ENCODE data around the gene COL18A1.
"Not testable (repeated sequence)": the region's sequence is repeated elsewhere in the genome, so short reads cannot be mapped to it uniquely, and the experiment has no call there.

The COL18A1 gene

DNA sequence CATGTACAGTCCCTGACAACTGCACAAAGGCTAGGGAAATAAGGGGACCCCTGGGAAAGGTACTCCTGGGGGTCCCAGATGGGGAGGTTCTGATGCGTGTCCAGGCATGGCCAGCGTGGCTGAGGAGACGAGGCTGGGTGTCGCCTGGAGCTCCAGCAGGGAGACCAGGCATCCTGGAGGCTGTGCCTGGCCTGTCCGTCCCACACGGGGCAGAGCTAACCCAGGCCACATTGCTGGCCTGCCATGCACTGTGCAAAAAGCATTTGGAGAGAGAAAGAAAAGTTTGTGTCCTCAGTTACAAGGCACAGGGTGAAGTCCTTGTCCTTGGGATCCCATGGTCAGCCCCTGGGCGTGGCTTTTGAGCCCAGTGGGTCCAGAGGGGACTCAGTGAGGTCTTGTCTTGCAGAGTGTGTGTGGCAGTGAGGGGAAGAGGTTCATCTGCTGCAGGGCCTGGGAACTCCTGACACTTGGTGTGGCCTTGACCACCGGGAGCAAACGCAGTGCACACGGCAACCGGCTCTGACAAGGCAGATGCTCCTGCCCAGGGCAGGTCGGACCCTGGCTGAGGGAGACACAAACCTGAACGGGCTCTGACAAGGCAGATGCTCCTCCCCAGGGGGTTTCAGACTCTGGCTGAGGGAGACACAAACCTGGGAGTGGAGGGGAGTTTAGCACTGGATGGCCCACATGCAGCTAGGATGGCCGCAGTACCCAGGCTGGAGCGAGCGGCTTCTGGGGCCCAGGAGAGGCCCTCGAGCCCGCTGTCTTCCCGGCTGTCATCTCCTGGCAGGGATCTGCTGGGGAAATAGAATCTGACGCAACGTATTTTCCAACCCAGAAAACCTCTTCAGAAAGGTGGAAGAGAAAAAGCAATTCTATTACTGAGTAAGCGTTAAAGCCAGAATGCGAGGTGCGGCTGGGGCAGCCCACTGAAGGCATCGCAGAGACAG, 37.3 kb upstream of the COL18A1 start:
- DNase-seq: no peak

DNA sequence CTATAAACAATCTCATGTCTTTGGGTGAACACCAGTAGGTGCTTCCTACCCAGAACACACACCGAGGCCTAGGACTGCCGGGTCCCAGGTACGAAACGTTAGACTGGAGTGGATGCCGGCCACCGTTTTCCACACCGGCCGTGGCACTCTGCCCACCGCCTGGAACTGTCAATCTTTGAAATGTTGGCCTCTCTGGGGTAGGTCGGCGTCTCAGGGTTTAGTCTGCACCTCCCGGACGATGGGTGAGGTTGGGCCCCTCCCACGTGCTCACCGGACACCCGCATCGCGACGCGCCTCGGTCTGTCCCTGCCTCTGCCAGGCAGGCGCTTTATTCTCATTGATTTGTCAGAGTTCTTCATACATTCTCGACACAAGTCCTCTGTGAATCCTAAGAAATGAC, 35.9 kb upstream of the COL18A1 start:
- not testable (repeated sequence) for DNase-seq

DNA sequence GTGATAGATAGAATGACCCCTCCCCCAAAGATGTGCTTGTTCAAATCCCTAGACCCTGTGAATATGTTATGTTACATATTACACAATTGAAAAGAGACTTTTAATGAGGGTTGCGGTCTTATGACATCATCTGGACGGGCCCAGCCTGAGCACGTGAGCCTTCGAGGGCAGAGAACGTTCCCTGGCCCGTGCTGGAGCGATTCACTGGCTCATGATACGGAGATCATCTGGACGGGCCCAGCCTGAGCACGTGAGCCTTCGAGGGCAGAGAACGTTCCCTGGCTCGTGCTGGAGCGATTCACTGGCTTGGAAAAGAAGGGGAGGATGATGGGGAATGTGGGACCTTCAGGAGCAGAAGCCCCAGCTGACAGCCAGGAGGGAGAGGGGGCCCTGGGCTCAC, 34.4 kb upstream of the COL18A1 start:
- DNase-seq: no peak

DNA sequence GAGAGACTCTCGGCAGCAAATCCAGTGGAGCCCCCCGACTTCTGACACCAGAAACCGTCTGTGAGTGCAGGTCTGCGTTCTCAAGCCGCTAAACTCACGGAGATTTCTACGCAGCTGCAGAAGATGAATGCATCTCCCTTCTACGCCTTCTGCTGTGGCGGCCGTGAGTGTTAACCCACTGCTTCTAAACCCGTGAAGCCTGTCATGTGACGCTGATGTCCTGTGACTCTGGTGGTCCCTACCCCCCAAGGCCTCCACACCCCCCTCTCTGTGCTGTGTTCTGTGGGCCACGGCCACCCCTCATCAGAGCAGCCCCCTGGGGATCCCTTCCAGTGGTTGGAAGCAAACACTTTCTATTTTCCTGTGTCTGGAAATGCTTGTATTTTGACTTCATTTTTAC, 33.9 kb upstream of the COL18A1 start:
- DNase-seq: no peak

DNA sequence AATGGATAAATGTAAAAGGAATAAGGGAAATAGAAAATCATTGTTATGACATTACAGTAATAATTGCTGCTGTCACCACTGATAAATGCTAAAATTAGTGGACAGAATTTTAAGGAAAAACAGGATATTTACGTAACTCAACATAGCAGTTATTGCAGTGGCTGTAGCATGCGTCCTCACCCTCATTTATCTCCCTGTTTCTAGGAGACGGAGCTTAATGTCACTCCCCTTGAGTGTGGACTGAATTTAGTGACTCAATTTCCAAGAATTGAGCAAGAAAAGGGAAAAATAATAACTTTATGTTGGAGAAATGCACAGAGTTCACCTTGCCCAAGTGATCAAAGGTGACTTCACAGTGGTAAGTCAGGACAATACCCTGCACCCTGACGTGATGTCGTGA, 33.3 kb upstream of the COL18A1 start:
- no peak for DNase-seq

DNA sequence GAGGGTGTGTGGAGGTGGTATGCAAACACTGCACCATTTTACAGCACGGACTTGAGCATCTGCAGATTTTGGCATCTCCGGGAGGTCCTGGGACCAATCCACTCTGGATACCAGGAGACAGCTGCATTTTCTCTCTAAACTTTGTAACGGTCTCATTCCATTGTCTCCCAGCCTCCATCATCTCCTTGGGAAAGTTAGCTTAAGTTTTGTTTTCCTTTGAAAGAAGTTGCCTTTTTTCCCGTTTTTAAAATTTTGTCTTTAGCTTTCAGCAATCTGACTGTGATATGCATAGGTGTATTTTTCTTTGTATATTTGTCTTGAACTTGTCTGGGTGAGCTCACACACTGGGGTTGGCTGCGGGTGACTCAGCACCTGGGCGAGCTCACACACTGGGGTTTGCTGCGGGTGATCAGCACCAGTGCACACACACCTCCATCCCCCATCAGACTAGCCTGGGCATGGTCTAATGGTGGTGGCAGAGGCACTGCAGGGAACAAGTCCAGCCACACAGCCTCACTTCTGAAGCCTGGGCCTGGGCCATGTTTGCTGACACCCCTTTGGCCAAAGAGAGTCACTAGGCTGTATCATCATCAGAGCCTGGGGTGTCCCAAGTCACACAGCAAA, 32.1 kb upstream of the COL18A1 start:
- DNase-seq: no peak

DNA sequence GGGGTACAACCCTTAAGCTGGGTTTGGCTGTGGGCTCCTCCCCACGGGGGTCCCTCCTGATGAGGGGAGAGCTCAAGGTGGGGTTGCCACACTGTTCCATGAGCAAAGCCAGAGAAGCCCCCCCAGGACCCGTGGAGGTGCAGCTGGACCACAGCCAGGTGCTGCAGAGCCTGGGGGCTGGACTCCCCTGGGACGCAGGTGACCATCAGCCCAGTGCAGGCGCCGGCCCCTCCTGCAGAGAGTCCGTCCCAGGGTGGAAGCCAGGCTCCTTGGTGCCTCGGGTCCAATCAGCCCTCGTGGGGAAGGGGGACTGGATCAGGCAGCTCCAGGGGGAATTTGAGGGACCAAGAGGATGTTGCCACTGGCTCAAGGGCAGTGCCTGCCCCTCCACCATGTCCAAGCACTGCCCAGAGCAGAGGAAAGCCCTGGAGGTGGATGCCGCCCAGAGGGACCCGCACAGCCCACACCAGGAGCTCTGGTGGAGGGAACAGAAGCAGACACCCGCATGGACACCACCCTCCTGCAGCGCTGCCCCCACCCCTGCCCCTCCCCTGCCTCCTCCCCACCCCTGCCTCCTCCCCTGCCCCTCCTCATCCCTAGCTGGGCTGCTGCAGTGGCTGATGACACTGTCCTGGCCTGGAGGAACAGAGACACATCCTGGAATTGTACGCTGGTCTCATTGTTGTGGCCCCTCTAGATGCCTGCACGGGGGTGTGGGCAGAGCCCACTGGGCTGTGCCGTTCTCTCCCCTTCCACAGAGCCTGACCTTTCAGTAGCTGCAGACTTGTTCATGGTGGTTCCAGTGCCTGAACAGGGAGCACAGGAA, 30.8 kb upstream of the COL18A1 start:
- DNase-seq: no peak

DNA sequence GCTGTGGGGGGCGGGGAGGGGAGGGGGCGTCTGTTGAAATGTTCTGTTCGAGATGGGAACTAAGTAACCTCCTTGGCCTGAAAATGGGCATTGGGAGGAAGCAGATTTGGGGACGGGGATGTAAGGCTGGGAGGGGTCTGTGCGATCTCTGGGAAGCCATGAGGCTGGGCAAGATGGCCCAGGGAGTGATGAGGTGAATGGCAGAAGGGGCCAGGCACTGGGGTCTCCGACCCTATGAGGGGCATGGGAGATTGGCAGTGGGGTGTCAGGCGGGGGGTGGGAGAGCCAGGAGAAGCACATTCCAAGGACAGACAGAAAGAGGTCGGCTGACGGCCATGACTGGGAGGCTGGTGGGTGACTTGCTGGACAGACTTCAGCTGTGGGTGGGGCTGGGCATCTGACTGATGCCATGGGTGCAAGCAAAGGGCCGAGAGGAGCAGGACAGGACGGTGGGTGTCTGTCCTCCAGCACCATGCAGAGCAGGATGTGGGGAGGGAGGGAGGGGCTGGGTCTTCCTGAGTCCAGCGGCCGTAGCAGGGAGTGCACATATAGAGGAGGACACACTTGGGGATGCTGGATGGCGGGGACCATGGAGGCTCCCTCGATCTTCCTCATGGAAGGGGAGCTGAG, 30.0 kb upstream of the COL18A1 start:
- no peak for DNase-seq

DNA sequence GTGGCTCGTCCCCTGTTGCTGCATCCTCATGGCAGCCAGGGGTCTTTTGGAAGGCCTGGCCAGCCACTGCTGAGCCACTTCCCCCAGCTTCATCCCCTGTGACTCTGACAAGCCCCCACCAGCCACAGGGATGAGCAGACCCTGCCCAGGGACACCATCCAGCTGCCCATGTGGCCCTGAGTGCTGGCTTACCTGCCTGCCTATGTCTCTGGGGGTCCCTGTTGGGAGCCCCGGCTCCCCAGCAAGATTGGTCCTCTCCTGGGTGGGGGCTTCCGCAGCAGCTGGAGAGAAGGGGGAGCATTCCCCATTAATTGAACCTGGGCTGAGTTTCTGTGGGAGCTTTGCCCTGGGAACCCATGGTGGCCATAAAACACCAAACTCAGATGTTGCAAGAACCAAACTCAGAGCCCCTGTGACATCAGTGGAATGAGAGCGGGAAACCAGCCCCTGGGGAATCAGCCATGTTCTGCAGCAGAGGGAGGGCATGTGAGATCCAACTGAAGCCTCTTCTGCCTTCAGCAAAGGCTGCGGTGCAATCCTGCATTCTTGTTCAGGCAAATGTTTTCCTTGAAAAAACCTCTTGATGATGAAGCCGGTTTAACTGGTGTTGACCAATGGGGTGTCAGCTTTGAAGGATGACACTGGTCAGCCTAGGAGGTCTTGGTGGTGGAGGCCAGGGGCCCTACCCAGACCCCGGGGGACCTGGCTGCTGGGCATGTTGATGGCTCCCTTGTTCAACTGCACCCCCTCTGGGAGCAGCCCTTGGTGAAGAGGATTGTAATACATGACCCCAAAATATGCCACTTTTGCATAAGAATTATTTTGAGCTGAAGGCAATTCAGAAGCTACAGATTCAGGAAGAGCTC, 28.3 kb upstream of the COL18A1 start:
- no peak for DNase-seq

DNA sequence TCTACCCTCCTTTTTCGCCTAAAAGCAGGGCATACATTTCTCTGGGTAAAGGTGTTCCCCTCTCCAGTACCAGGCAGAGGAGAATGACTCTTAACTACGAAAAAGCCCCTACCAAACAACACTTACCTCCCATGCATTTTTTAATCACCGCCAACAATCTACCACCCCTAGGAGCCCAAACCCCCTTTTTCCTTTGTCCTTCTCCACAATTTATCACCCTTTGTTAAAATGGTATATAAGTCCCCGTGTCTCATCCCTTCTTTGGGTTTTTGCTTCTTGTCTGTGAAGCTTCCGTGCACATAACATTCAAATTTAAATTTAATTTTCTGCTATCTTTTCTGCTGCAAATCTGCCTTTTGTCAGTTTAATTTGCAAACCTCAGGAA, 27.6 kb upstream of the COL18A1 start:
- no peak for DNase-seq

DNA sequence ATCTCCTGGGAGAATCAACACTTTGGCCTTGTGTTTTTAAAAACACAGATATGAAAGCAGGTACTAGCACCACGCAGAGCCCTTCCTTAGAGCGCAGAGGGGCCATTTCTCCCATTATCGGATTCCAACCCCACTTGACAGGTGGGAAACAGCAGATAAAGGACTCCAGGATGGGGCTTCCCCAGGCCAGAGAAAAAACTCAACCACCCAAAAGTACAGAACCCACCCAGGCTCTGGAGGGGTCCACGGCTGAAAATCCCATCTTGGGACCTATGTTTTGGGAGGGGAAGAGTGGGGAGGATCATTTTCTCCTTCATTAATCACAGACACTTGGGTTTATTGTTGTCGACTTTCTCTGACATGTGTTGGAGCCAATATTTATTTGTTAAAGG, 27.1 kb upstream of the COL18A1 start:
- DNase-seq: no peak

DNA sequence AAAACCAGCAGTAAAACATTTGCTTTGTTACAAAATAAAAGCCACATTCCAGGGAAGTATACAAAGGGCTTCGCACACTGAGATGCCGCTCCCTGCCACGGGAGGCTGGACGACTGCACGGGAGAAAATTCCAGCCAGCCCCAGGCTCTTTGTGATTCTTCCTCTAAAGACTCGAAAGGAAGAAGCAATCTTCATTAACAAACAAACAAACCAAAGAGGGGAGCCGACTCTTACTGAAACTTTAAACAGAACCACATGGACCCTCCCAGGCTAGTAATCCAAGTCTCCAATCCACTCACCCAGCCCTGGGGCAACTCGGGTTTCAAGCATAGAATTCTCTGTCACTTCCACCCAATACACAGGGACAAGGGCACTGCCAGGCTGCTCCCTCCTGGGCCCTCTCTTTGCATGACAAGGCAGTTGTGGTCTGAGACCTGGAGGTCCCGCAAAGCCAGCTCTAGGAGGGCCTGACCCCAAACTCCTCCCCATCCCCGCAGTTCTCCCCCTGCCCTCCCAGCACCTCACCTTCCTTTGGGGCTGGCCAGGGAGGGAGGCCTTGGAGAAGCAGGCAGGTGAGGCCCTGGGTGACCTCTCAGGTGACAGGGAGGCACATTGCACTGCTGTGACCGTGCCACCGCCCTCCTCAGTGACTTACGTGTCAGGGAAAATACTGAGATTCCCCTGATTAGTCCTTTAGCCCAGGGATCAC, 26.6 kb upstream of the COL18A1 start:
- DNase-seq: no peak

DNA sequence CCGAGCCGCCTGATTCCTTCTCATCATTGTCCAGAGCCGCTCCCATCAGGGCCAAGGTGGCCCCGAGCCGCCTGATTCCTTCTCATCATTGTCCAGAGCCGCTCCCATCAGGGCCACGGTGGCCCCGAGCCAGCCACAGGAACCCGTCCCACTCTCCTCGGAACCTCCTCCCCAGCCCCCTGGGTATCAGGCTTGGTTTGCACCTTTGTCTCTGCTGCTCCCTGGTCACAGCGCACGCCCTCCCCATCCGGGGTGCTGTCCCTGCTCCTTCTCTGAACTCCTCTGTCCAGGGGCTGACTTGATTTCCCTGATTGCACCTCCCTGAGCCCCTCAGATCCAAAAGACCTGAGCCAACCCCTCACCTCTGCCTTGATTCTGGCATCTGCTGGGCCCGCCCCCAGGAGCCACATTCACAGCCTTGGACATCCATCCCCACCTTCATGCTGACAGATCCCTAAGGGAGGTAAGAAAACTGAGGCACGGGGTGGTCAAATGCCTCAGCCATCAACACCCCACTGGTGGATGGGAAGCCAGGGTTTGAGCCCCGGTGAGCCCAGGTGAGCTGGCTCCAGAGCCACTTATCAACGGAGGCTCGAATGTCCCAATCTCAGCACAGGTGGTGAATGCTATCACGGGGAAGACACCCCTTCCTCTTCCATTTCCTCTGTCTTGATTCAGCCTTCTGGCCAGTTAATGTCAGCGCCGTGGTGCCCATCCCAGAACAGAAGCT, 25.6 kb upstream of the COL18A1 start:
- DNase-seq: no peak

DNA sequence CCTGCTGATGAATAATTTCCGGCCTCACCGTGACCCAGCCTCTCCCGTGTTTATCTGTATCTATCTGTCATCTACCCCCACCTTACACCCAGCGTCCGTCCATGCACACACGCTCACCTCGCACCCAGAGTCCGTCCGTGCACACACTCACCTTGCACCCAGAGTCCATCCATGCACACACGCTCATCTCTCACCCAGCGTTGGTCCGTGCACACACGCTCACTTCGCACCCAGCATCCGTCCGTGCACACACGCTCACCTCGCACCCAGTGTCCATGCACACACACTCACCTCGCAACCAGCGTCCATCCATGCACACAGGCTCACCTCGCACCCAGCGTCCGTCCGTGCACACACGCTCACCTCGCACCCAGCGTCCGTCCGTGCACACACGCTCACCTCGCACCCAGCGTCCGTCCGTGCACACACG, 25.0 kb upstream of the COL18A1 start:
- no peak for DNase-seq

DNA sequence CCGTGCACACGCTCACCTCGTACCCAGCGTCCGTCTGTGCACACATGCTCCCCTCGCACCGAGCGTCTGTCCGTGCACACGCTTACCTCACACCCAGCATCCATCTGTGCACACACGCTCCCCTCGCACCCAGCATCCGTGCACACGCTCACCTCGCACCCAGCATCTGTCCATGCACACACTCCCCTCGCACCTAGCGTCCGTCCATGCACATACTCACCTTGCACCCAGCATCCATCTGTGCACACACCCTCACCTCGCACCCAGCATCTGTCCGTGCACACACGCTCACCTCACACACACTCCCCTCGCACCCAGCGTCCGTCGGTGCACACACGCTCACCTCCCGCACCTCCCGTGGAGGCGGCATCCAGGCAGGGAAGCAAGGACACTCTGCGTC, 24.4 kb upstream of the COL18A1 start:
- DNase-seq: no peak

DNA sequence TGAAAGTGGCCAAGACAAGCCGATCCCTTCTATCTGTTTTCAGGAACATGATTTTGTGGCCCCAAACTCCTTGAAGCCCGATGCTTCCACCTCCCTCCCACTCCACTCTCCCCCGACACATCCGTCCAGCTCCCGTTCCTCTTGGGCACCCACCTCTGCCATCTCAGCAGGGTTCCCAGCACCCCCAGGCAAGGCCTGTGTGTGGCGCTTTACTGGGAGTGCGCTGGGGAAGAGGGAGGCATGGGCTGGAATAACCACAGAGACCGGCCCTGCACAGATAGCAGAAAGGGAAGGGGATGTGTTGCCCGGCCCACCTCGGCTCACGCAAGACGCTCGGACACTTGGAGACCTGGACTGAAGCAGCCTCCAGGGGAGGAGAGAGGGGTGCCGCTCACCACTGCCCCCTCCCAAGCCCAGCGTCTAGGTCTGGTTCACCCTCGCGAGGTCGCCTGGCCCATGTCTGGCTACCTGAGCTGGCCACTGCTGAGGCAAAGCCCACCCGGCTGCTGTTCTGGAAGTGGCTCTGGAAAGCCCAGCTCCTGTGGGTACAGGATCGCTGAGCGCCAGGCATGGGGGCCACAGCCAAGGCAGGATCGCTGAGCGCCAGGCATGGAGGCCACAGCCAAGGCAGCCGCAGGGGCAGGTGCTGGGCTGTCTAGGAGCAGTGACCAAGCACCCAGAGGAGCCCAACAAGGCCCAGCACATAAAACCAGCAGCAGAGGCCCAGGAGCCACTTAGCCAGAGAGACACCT, 23.8 kb upstream of the COL18A1 start:
- DNase-seq: no peak

DNA sequence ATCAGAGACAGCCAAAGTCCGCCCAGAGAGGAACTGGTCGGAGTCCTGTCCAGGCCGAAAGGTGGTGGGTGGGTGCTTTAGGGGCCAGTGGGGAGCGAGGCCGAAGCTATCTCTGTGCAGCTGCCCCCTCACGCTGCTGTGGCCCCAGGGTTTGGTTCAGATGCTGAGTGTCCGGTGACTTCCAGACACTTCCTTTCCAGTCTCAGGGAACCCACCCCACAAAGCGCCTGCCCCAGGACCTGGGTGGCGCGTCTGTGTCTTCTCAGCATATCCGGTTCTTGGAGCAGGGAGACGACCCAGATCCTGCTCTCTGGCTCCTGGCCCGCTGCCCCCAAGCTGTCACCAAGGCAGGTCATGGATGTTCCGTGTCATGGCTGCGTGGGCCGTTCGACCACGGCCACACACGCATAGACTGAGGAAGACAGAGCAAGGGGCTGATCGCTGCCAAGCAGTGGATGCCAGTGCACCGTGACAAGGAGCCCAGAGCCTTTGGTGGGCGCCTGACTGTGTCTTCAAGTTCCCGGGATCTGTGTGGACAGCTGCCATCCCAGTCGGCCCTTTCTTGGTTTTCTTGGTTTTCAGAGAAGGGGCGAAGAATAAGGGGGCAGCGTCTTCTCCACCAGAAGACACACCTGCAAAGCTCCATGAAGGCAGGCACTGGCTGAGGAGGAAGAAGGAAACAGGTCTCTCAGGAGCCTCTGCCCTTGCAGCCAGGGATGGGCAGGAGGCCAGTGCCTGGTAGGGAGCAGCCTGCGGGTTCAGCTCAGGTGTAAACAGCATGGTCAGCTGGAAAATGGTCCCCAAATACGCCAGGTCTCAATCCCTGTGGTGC, 22.9 kb upstream of the COL18A1 start:
- DNase-seq: no peak

DNA sequence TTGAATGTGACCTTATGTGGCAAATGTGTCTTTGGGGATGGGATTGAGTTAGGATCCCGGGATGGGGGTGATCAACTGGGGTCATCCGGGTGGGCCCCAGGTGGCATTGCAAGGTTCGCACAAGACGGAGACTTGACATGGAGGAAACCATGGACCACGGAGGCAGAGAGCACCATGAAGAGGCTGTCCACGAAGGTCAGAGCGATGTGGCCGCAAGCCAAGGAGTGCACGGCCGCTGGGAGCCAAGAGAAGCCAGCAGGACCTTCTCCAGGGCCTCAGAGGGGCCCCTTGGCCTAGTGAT, 22.3 kb upstream of the COL18A1 start:
- DNase-seq: no peak

DNA sequence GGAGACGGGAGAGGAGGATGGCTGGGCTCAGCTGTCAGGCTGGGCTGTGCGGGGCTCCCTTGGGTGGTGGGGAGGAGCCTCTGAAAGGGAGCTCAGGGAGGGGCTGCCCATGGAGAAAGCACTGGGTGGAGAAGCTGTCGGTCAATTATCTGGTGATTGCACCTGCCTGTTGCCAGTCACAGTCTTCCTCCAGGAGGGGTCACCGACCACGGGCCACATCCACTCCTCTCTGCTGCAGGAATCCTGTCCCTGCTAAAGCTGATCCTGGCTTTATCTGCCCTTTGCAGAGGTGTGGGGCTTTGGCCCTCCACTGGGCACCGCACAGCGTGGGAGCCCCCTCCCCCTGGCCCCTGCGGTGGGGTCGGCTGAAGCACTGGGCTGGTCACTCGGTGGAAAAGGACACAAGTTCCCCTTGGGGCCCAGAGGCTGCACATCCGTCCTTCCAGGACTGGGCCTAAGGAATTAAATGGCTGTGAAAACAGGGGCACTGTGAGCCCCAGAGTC, 21.8 kb upstream of the COL18A1 start:
- no peak for DNase-seq

All from NCI-H774 (cell line).